HCT116 (cell line): Measurements from ENCODE around the gene FKBP5.

ENCODE experiments used
- CTCF ChIP-seq, 3 experiments: fragments of 200-600 bp in 1 of 3; sonication (generic) in 1 of 3; IDR thresholded peaks in 2 of 3; conservative IDR thresholded peaks in 1 of 3; 2 replicates each; pipeline ENCODE4 v1.5.1; 2012 to 2017; ENCODE audit warnings: low read depth in 2 of 3, low read length in 2 of 3, antibody characterized with exemption in 1 of 3, borderline replicate concordance in 1 of 3, control low read depth in 1 of 3, mild to moderate bottlenecking in 1 of 3, mixed read lengths in 1 of 3, mixed run types in 1 of 3, moderate library complexity in 1 of 3; ENCODE audit not compliant: insufficient read depth in 1 of 3
- EZH2 ChIP-seq: fragments of 200-600 bp; sonication (generic); IDR thresholded peaks from 2 replicates; pipeline ENCODE4 v1.6.1; 2017; ENCODE audit warnings: antibody characterized with exemption, mixed run types
- EZH2phosphoT487 ChIP-seq: fragments of 200-600 bp; IDR thresholded peaks from 2 replicates; pipeline ENCODE4 v1.6.1; 2018; ENCODE audit warnings: antibody characterized with exemption, borderline replicate concordance
- POLR2A ChIP-seq: IDR thresholded peaks from 2 replicates; pipeline ENCODE4 v1.7.0; 2011; ENCODE audit warnings: borderline replicate concordance; ENCODE audit not compliant: insufficient read depth, insufficient read length; ENCODE audit errors: extremely low read depth
- POLR2AphosphoS5 ChIP-seq: IDR thresholded peaks from 2 replicates; pipeline ENCODE4 v1.6.1; 2011; ENCODE audit warnings: mild to moderate bottlenecking, low read depth, low read length, moderate library complexity
- RAD21 ChIP-seq: IDR thresholded peaks from 2 replicates; pipeline ENCODE4 v1.6.1; 2012; ENCODE audit warnings: low read depth, mild to moderate bottlenecking
- SIN3A ChIP-seq: IDR thresholded peaks from 2 replicates; pipeline ENCODE4 v1.6.1; 2012; ENCODE audit warnings: low read depth
- SRF ChIP-seq: IDR thresholded peaks from 2 replicates; pipeline ENCODE4 v1.6.1; 2012; ENCODE audit warnings: low read depth
- TCF7L2 ChIP-seq: IDR thresholded peaks from 2 replicates; pipeline ENCODE4 v1.7.0; 2011; ENCODE audit warnings: borderline replicate concordance, inconsistent platforms; ENCODE audit not compliant: insufficient read depth, insufficient read length; ENCODE audit errors: extremely low read depth
- YY1 ChIP-seq: IDR thresholded peaks from 2 replicates; pipeline ENCODE4 v1.6.1; 2011; ENCODE audit warnings: low read length, low read depth, moderate library complexity, mild to moderate bottlenecking; ENCODE audit not compliant: insufficient replicate concordance; ENCODE audit errors: extremely low read depth
- ZNF274 ChIP-seq: fragments of 200-500 bp; sonication (Bioruptor generic); IDR thresholded peaks from 2 replicates; pipeline ENCODE4 v1.6.1; 2014; ENCODE audit warnings: mild to moderate bottlenecking, low read depth, low read length, inconsistent platforms
- TF ChIP-seq, protein P1 (sequence below): IDR thresholded peaks from 2 replicates; pipeline ENCODE4 v1.6.1; 2012; ENCODE audit warnings: low read depth

DNA sequence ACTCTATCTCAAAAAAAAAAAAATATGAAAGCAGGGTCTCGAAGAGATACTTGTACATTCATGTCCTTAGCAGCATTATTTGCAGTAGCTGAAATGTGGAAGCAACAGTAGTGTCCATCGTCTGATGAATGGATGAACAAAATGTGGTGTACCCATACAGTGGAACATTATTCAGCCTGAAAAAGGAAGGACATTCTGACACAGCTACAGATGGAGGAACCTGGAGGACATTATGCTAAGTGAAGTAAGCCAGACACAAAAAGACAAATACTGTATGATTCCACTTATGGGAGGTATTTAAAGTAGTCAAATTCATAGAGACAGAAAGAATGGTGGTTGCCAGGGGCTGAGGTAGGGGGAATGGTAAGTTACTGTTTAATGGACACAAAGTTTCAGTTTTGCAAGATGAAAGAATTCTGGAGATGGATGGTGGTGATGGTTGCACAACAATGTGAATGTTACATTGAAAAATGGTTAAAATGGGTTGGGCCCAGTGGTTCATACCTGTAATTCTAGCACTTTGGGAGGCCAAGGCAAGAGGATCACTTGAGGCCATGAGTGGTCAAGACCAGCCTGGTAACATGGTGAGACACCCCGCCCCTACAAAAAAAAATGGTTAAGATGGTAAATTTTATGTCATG lies 164.2 kb downstream of the FKBP5 start:
- TF ChIP-seq SRF = no peak
- no peak for TF ChIP-seq CTCF (IDR thresholded peaks at IDR 0.05 in 2 of 3, conservative IDR thresholded peaks at IDR 0.05 in 1 of 3; ENCODE audit: borderline replicate concordance in 1 of 3, insufficient read depth in 1 of 3, low read depth in 2 of 3, low read length in 2 of 3)
- TF ChIP-seq EZH2 = no peak
- no peak for TF ChIP-seq TCF7L2
- TF ChIP-seq POLR2A = no peak
- TF ChIP-seq POLR2AphosphoS5 = no peak
- TF ChIP-seq, protein P1, sequence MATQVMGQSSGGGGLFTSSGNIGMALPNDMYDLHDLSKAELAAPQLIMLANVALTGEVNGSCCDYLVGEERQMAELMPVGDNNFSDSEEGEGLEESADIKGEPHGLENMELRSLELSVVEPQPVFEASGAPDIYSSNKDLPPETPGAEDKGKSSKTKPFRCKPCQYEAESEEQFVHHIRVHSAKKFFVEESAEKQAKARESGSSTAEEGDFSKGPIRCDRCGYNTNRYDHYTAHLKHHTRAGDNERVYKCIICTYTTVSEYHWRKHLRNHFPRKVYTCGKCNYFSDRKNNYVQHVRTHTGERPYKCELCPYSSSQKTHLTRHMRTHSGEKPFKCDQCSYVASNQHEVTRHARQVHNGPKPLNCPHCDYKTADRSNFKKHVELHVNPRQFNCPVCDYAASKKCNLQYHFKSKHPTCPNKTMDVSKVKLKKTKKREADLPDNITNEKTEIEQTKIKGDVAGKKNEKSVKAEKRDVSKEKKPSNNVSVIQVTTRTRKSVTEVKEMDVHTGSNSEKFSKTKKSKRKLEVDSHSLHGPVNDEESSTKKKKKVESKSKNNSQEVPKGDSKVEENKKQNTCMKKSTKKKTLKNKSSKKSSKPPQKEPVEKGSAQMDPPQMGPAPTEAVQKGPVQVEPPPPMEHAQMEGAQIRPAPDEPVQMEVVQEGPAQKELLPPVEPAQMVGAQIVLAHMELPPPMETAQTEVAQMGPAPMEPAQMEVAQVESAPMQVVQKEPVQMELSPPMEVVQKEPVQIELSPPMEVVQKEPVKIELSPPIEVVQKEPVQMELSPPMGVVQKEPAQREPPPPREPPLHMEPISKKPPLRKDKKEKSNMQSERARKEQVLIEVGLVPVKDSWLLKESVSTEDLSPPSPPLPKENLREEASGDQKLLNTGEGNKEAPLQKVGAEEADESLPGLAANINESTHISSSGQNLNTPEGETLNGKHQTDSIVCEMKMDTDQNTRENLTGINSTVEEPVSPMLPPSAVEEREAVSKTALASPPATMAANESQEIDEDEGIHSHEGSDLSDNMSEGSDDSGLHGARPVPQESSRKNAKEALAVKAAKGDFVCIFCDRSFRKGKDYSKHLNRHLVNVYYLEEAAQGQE = no peak
- TF ChIP-seq EZH2phosphoT487 = no peak
- no peak for TF ChIP-seq SIN3A
- no peak for TF ChIP-seq RAD21
- TF ChIP-seq YY1 = no peak
- TF ChIP-seq ZNF274 = no peak
